Hepatocyte (in vitro differentiated cells): ENCODE results near the gene TMC2. TPM values are rescaled to one million over a fixed set of nuclear protein-coding genes. Genes with fewer than 3 reads are reported as not detected.

Experiments
- DNase-seq: peaks from one replicate; pipeline ENCODE4 v3.0.0-alpha.2; 2016; ENCODE audit warnings: low spot score
- H2AFZ ChIP-seq: fragments of 200-600 bp; sonication (generic); 2 replicates; pipeline ENCODE4 v1.6.0; 2016; ENCODE audit warnings: antibody characterized with exemption, mild to moderate bottlenecking
- H3K27ac ChIP-seq: fragments of 200-600 bp; sonication (generic); 2 replicates; pipeline ENCODE4 v1.5.1; 2016; ENCODE audit warnings: mild to moderate bottlenecking
- H3K27me3 ChIP-seq: fragments of 200-600 bp; sonication (generic); 2 replicates; pipeline ENCODE4 v1.6.1; 2016
- H3K36me3 ChIP-seq: fragments of 200-600 bp; sonication (generic); replicated peaks from 2 replicates; pipeline ENCODE4 v1.5.1; 2016; ENCODE audit warnings: low read depth; ENCODE audit not compliant: insufficient read depth
- H3K4me1 ChIP-seq: fragments of 200-600 bp; sonication (generic); 2 replicates; pipeline ENCODE4 v1.5.1; 2016; ENCODE audit warnings: mild to moderate bottlenecking, moderate library complexity; ENCODE audit not compliant: insufficient read depth
- H3K4me2 ChIP-seq: fragments of 200-600 bp; sonication (generic); 2 replicates; pipeline ENCODE4 v1.6.0; 2016
- H3K4me3 ChIP-seq: fragments of 200-600 bp; sonication (generic); 2 replicates; pipeline ENCODE4 v1.5.1; 2016; ENCODE audit warnings: mild to moderate bottlenecking
- H3K79me2 ChIP-seq: fragments of 200-600 bp; sonication (generic); 2 replicates; pipeline ENCODE4 v1.6.0; 2017; ENCODE audit warnings: mild to moderate bottlenecking
- H3K9me2 ChIP-seq: fragments of 200-600 bp; sonication (generic); replicated peaks from 2 replicates; pipeline ENCODE4 v1.6.0; 2017; ENCODE audit warnings: mild to moderate bottlenecking; ENCODE audit not compliant: insufficient read depth
- H3K9me3 ChIP-seq: fragments of 200-600 bp; sonication (generic); 2 replicates; pipeline ENCODE4 v1.5.1; 2016; ENCODE audit warnings: low read depth, mild to moderate bottlenecking
- H4K20me1 ChIP-seq: fragments of 200-600 bp; sonication (generic); 2 replicates; pipeline ENCODE4 v1.6.0; 2016; ENCODE audit warnings: mild to moderate bottlenecking; ENCODE audit not compliant: insufficient read depth, poor library complexity, severe bottlenecking
- EZH2 ChIP-seq: fragments of 200-600 bp; sonication (generic); IDR thresholded peaks from 2 replicates; pipeline ENCODE4 v1.6.1; 2016; ENCODE audit warnings: antibody characterized with exemption, mild to moderate bottlenecking, borderline replicate concordance
- EZH2phosphoT487 ChIP-seq: fragments of 200-600 bp; sonication (generic); IDR thresholded peaks from one replicate; pipeline ENCODE4 v1.6.1; 2018; ENCODE audit warnings: antibody characterized with exemption, mild to moderate bottlenecking, low read depth, moderate library complexity; ENCODE audit not compliant: unreplicated experiment, severe bottlenecking
- WGBS: methylation state at CpG from one replicate; pipeline ENCODE4 v1.1.6; 2016; ENCODE audit warnings: low lambda C conversion rate; ENCODE audit errors: missing lambda C conversion rate; 5-methylcytosine and 5-hydroxymethylcytosine counted together
- polyA plus RNA-seq: library from polyadenylated mRNA; unstranded; fragments of >200 nt; fragmentation: Nextera tagmentation; extraction: Ambion mirVana; gene quantifications from 2 replicates; pipeline ENCODE4 v1.2.1, GENCODE V29; 2016
- total RNA-seq: library from RNA; depleted of rRNA; stranded (reverse); fragments of >200 nt; gene quantifications from 2 replicates; pipeline ENCODE4 v1.2.3, GENCODE V29; 2014
- TF ChIP-seq, protein P1 (sequence below): fragments of 200-600 bp; sonication (generic); IDR thresholded peaks from 2 replicates; pipeline ENCODE4 v1.5.1; 2016; ENCODE audit warnings: antibody characterized with exemption, mild to moderate bottlenecking; ENCODE audit not compliant: poor library complexity

TMC2 gene
- total and polyA plus RNA-seq, 2 experiments from 2014 or later = not detected

DNA sequence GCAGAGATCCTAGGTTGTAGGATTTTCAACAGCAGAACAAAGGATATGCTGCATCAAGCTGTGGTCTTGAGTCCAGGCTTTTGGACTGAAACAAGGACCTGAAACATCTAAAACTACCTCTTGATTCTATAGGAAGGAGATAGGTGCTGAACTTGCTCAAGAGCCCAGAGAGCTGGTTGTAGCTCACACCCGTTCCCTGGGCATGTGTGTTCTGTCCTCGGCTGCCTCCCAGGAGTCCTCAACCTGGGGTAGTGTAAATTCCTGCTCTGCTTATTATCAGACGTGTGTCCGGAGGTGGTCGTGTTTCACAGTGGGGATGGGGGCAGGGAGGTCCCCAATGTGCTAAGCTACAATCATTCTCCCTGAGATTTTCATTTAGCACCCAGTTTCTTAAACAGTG is 120.9 kb downstream of the TMC2 start:
- no peak overlapping the region for H2AFZ ChIP-seq
- 88% methylated on average over 5 of the region's 5 CpGs for WGBS
- H3K36me3 ChIP-seq = peaks cover 7% of the 10 kb centered on the region

DNA sequence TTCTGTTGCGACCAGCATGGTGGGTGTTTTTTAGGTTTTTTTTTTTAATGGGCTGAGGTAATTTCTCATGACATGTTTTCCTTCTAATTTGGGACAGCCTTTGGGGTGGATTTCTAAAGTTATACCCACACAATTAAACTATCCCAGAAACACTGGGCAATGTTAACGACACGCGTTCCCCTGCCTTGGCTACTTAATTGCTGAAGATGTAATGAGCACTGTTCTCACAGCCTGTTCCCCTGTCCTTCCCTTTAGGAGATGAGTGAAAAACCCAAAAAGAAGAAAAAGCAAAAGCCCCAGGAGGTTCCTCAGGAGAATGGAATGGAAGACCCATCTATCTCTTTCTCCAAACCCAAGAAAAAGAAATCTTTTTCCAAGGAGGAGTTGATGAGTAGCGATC is 121.3 kb downstream of the TMC2 start:
- peaks cover 8% of the 10 kb centered on the region for H3K4me1 ChIP-seq
- no peaks in the 10 kb centered on the region for H3K9me3 ChIP-seq
- H3K4me3 ChIP-seq = no peak overlapping the region
- H3K4me2 ChIP-seq = no peak overlapping the region
- H3K79me2 ChIP-seq = peaks cover 37% of the 10 kb centered on the region
- no peak for DNase-seq
- 99% methylated on average over 5 of the region's 5 CpGs for WGBS
- H3K36me3 ChIP-seq = peaks cover 7% of the 10 kb centered on the region
- H4K20me1 ChIP-seq = peaks cover 16% of the 10 kb centered on the region
- no peaks in the 10 kb centered on the region for H3K9me2 ChIP-seq
- no peak for TF ChIP-seq EZH2
- no peak for TF ChIP-seq EZH2phosphoT487
- TF ChIP-seq, protein P1, sequence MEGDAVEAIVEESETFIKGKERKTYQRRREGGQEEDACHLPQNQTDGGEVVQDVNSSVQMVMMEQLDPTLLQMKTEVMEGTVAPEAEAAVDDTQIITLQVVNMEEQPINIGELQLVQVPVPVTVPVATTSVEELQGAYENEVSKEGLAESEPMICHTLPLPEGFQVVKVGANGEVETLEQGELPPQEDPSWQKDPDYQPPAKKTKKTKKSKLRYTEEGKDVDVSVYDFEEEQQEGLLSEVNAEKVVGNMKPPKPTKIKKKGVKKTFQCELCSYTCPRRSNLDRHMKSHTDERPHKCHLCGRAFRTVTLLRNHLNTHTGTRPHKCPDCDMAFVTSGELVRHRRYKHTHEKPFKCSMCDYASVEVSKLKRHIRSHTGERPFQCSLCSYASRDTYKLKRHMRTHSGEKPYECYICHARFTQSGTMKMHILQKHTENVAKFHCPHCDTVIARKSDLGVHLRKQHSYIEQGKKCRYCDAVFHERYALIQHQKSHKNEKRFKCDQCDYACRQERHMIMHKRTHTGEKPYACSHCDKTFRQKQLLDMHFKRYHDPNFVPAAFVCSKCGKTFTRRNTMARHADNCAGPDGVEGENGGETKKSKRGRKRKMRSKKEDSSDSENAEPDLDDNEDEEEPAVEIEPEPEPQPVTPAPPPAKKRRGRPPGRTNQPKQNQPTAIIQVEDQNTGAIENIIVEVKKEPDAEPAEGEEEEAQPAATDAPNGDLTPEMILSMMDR = no peak
- no peak overlapping the region for H3K27ac ChIP-seq
- no peaks in the 10 kb centered on the region for H3K27me3 ChIP-seq
- H2AFZ ChIP-seq = no peak overlapping the region

More for the DNA sequence above, 120.9 kb downstream of the TMC2 start:
- no peak overlapping the region for H3K27ac ChIP-seq
- DNase-seq = no peak
- H3K9me2 ChIP-seq = no peaks in the 10 kb centered on the region
- H3K4me2 ChIP-seq = no peak overlapping the region
- H3K27me3 ChIP-seq = no peaks in the 10 kb centered on the region
- H3K4me3 ChIP-seq = no peak overlapping the region
- peaks cover 16% of the 10 kb centered on the region for H4K20me1 ChIP-seq
- H3K4me1 ChIP-seq = peaks cover 8% of the 10 kb centered on the region
- peaks cover 35% of the 10 kb centered on the region for H3K79me2 ChIP-seq
- TF ChIP-seq EZH2 = no peak
- TF ChIP-seq, protein P1 = no peak
- no peak for TF ChIP-seq EZH2phosphoT487
- H3K9me3 ChIP-seq = no peaks in the 10 kb centered on the region

DNA sequence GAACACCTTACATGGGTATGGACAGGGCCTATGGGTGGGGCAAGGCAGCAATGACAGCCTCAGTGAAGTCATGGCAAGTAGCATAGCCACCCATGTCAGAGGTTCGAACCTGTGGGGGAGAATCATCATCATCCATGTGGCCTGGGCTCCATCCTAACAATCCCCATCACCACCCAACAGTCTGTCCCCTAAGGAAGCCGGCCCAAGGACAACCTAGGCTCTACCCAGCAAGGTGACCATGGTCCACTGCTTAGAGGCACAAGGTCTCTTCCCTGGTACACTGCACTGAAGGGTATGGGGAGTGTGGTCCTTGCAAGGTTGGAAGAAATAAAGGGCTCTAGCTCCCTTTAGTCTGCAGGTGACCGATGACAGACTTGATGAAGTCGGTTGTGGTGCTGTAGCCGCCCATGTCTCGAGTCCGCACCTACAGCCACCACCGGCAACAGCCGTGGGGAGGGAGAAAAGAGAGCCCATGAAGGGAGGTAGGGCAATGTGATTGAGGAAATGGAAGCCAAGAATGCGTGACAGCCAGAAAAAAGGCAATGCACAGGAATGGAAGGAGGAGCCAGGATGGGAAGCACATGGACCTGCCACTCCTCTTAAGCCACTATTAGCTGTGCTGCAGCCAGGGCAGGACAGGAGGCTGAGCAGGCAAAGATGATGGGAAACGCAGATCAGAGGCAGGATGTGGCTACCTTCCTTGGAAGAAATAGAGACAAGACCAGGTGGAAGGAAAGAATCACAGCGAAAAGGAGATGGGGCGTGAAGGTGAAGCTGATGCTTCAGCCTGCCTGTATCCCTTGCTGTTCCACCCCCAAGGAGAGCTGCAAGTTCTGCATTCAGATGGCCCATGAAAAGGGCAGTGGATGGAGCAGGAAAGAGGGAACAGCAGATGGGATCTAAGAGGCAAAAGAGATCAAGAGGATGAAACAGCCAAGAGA is 122.3 kb downstream of the TMC2 start:
- H3K9me2 ChIP-seq = no peaks in the 10 kb centered on the region
- no peaks in the 10 kb centered on the region for H3K27me3 ChIP-seq
- no peak for TF ChIP-seq EZH2phosphoT487
- no peak for TF ChIP-seq EZH2
- TF ChIP-seq, protein P1 = no peak
- DNase-seq = no peak
- H3K4me2 ChIP-seq = no peak overlapping the region
- no peak overlapping the region for H3K27ac ChIP-seq
- peaks cover 11% of the 10 kb centered on the region for H4K20me1 ChIP-seq
- H3K9me3 ChIP-seq = no peaks in the 10 kb centered on the region
- H3K4me3 ChIP-seq = no peak overlapping the region
- H3K36me3 ChIP-seq = peaks cover 7% of the 10 kb centered on the region
- 88% methylated on average over 13 of the region's 13 CpGs for WGBS
- H3K4me1 ChIP-seq = peaks cover 11% of the 10 kb centered on the region
- H3K79me2 ChIP-seq = peaks cover 37% of the 10 kb centered on the region
- no peak overlapping the region for H2AFZ ChIP-seq
